Panc1 (cell line): ENCODE data around the gene ELMO1. TPM values are rescaled to one million over a fixed set of nuclear protein-coding genes. Genes with fewer than 3 reads are reported as not detected.
"Not testable (repeated sequence)": the region's sequence is repeated elsewhere in the genome, so short reads cannot be mapped to it uniquely, and the experiment has no call there.

Experiments used
- ATAC-seq: fragments of 200-7000 bp; cut with Tn5 transposase; 2 replicates; pipeline ENCODE4 v1.9.1; 2020; ENCODE audit warnings: mild to moderate bottlenecking, moderate library complexity
- BruUV-seq: library from RNA; stranded (reverse); fragments of 400-500 nt; replicated peaks from 2 replicates; lab custom pipeline; 2021; lab: Mats Ljungman, UMichigan
- CTCF ChIA-PET: fragments of 300-600 bp; sonication (Branson Sonifier 250); formaldehyde crosslinking; loops from one replicate; lab custom pipeline; 2022; ENCODE audit warnings: antibody characterized with exemption; lab: Charles Lee
- POLR2A ChIA-PET: fragments of 300-600 bp; sonication (Branson Sonifier 250); formaldehyde crosslinking; loops from one replicate; lab custom pipeline; 2022; ENCODE audit warnings: antibody characterized with exemption; lab: Charles Lee
- DNase-seq: peaks from one replicate; pipeline ENCODE4 v3.0.0-alpha.2; 2010; ENCODE audit warnings: low read depth, low spot score
- H3K27ac ChIP-seq: 2 replicates; pipeline ENCODE4 v1.5.1; 2011; ENCODE audit warnings: mild to moderate bottlenecking, low read length, inconsistent platforms
- H3K27me3 ChIP-seq: fragments of 200-500 bp; sonication (Bioruptor generic); 2 replicates; pipeline ENCODE4 v1.6.0; 2014; ENCODE audit warnings: low read length, inconsistent platforms; ENCODE audit not compliant: control insufficient read depth, insufficient read depth
- H3K36me3 ChIP-seq: fragments of 200-500 bp; sonication (Bioruptor generic); 2 replicates; pipeline ENCODE4 v1.5.1; 2014; ENCODE audit warnings: inconsistent platforms, mild to moderate bottlenecking, low read length, moderate library complexity; ENCODE audit not compliant: control insufficient read depth, insufficient read depth
- H3K4me1 ChIP-seq: 2 replicates; pipeline ENCODE4 v1.5.1; 2011; ENCODE audit warnings: inconsistent platforms, mild to moderate bottlenecking, low read length, moderate library complexity; ENCODE audit not compliant: control insufficient read depth, insufficient read depth
- H3K4me3 ChIP-seq, 2 experiments: 2 replicates each; pipeline ENCODE4 v1.5.1; 2011 to 2012; ENCODE audit warnings: low read depth in 2 of 2, low read length in 2 of 2, mild to moderate bottlenecking in 2 of 2, inconsistent platforms in 1 of 2, moderate library complexity in 1 of 2
- H3K9me3 ChIP-seq: fragments of 200-500 bp; sonication (Bioruptor generic); 2 replicates; pipeline ENCODE4 v1.5.1; 2014; ENCODE audit warnings: low read depth, mild to moderate bottlenecking, inconsistent platforms, low read length, moderate library complexity; ENCODE audit not compliant: control insufficient read depth, insufficient read depth
- CTCF ChIP-seq: fragments of 450-650 bp; IDR thresholded peaks from 2 replicates; pipeline ENCODE4 v1.5.1; 2017; ENCODE audit warnings: mild to moderate bottlenecking
- POLR2AphosphoS5 ChIP-seq: IDR thresholded peaks from 2 replicates; pipeline ENCODE4 v1.6.1; 2012; ENCODE audit warnings: mild to moderate bottlenecking, low read depth, low read length, moderate library complexity
- REST ChIP-seq, 2 experiments: IDR thresholded peaks; 2 replicates each; pipeline ENCODE4 v1.6.1; 2011 to 2012; ENCODE audit warnings: low read depth in 2 of 2, control low read depth in 1 of 2, low read length in 1 of 2, mild to moderate bottlenecking in 1 of 2, moderate library complexity in 1 of 2; ENCODE audit not compliant: insufficient read depth in 1 of 2
- SIN3A ChIP-seq: IDR thresholded peaks from 2 replicates; pipeline ENCODE4 v1.6.1; 2012; ENCODE audit warnings: low read depth, mild to moderate bottlenecking, low read length, moderate library complexity, borderline replicate concordance; ENCODE audit not compliant: insufficient read depth
- TCF7L2 ChIP-seq: IDR thresholded peaks from 2 replicates; pipeline ENCODE4 v1.6.1; 2011; ENCODE audit warnings: mild to moderate bottlenecking, low read depth, low read length, inconsistent platforms
- in situ Hi-C: cut with HindIII; loops from 2 replicates; pipeline ENCODE4 v1.10.0; 2016; ENCODE audit warnings: low sequenced_read_pairs, low pct_unique_long_range_greater_than_20kb
- intact Hi-C: fragments of 100-400 bp; cut with micrococcal nuclease; formaldehyde crosslinking; loops from one replicate; pipeline ENCODE4 v1.10.0; 2022; ENCODE audit not compliant: unreplicated experiment
- total RNA-seq: library from RNA; stranded (reverse); gene quantifications from one replicate; pipeline ENCODE4 v1.2.1, GENCODE V29; 2021; ENCODE audit not compliant: unreplicated experiment

ELMO1 gene
- total RNA-seq, 1 experiment from 2014 or later: 0.80 TPM

GRCh38 chr7:37141742-37142141 is 306.9 kb downstream of the ELMO1 start:
- DNase-seq (no peak), ATAC-seq (no peak)
- intact Hi-C loops (no loop called here), in situ Hi-C loops (no loop called here)
- POLR2A ChIA-PET: no interaction called here
- Histone ChIP-seq H3K27ac (no peak overlapping the region), H3K4me1 (no peaks in the 10 kb centered on the region), H3K4me3 (no peak overlapping the region), H3K9me3 (peaks cover 4% of the 10 kb centered on the region; the same call in 1 of the 2 replicates), H3K27me3 (no peaks in the 10 kb centered on the region), H3K36me3 (no peaks in the 10 kb centered on the region)
- BruUV-seq: no TSS peak
- TF ChIP-seq CTCF (peak; percentile 15; the same call in 1 of the 2 replicates), SIN3A (no peak)
- CTCF ChIA-PET: no interaction called here

- ATAC-seq, DNase-seq, BruUV-seq, H3K36me3 ChIP-seq, H3K4me1 ChIP-seq, H3K9me3 ChIP-seq, H3K4me3 ChIP-seq, H3K27me3 ChIP-seq, H3K27ac ChIP-seq, POLR2A ChIA-PET, in situ Hi-C loops, CTCF ChIA-PET, intact Hi-C loops: not testable (repeated sequence)
These were observed 314.8 kb downstream of the ELMO1 start for GRCh38 chr7:37133902-37134301.

GRCh38 chr7:37131855-37132254 is 316.8 kb downstream of the ELMO1 start:
- Histone ChIP-seq H3K36me3 (no peaks in the 10 kb centered on the region), H3K4me1 (no peaks in the 10 kb centered on the region), H3K27me3 (no peaks in the 10 kb centered on the region), H3K4me3 (no peak overlapping the region), H3K27ac (no peak overlapping the region), H3K9me3 (no peaks in the 10 kb centered on the region; the same call in 1 of the 2 replicates)
- intact Hi-C loops (no loop called here), in situ Hi-C loops (no loop called here)
- ChIA-PET CTCF (no interaction called here), POLR2A (no interaction called here)
- no peak for DNase-seq
- no peak for ATAC-seq
- no TSS peak for BruUV-seq
- TF ChIP-seq SIN3A: no peak
- no peak for TF ChIP-seq CTCF
- no peak for TF ChIP-seq POLR2AphosphoS5
- TF ChIP-seq REST (IDR thresholded peaks at IDR 0.05; ENCODE audit: insufficient read depth in 1 of 2, low read depth in 2 of 2, low read length in 1 of 2): no peak
- no peak for TF ChIP-seq TCF7L2
